Left lung (tissue), 10 donors: ENCODE data around the gene CCDC27. TPM values are rescaled to one million over a fixed set of nuclear protein-coding genes. Genes with fewer than 3 reads are reported as not detected.

ENCODE experiments used
- ATAC-seq: fragments of 200-7000 bp; cut with Tn5 transposase; one replicate; pipeline ENCODE4 v1.9.1; 2020; ENCODE audit warnings: moderate library complexity
- DNase-seq, 4 donors: peaks; one replicate each; pipeline ENCODE4 v3.0.0-alpha.2; 2013 to 2020
- H3K27ac ChIP-seq, 2 donors: fragments of 200-600 bp; sonication (generic) in 1 of 2; one replicate each; pipeline versions ENCODE4 v1.5.0 to v1.8.0; 2020 to 2021
- H3K27me3 ChIP-seq, 2 donors: fragments of 200-600 bp; sonication (generic) in 1 of 2; one replicate each; pipeline versions ENCODE4 v1.5.0 to v1.8.0; 2020 to 2021
- H3K36me3 ChIP-seq, 2 donors: fragments of 200-600 bp; sonication (generic) in 1 of 2; one replicate each; pipeline versions ENCODE4 v1.5.0 to v1.8.0; 2020 to 2021
- H3K4me1 ChIP-seq, 2 donors: fragments of 200-600 bp; one replicate each; pipeline ENCODE4 v1.8.0; 2021
- H3K4me3 ChIP-seq, 2 donors: fragments of 200-600 bp; sonication (generic) in 1 of 2; one replicate each; pipeline versions ENCODE4 v1.5.0 to v1.8.0; 2020 to 2021; ENCODE audit warnings: mild to moderate bottlenecking in 1 of 2
- H3K9me3 ChIP-seq, 2 donors: fragments of 200-600 bp; sonication (generic) in 1 of 2; one replicate each; pipeline versions ENCODE4 v1.5.0 to v1.8.0; 2020 to 2021
- CTCF ChIP-seq, 2 donors: fragments of 200-600 bp; sonication (generic) in 1 of 2; IDR thresholded peaks; one replicate each; pipeline versions ENCODE4 v1.5.0 to v1.8.0; 2021; ENCODE audit warnings: antibody characterized with exemption in 2 of 2
- intact Hi-C, 2 donors: fragments of 100-400 bp; cut with DNase I; formaldehyde crosslinking; loops; one replicate each; pipeline versions ENCODE4 v1.11.2 to v1.14.2; 2022
- polyA plus RNA-seq, 6 donors: library from polyadenylated mRNA; unstranded; fragments of 120-200 nt; gene quantifications; one replicate each; pipeline ENCODE4 v1.2.1, GENCODE V29; 2013; ENCODE audit not compliant: insufficient read length in 6 of 6
- total RNA-seq, 2 donors: library from RNA; stranded (reverse); fragmentation: NEBNext Ultra II Directional; extraction: Animal tissue kit (Norgen Biotek cat#: 25700); gene quantifications; one replicate each; pipeline ENCODE4 v1.2.1, GENCODE V29; 2021
- donor health status: DM: no; HTN: yes; CAD: no.
- donor health status: DM: no; HTN: no; CAD: no.

CCDC27 gene
- total and polyA plus RNA-seq, 8 donors = 0.17 to 0.31 (median 0.25) TPM; not detected in 2

- ATAC-seq = peak; percentile 38
- peaks cover 0 to 55% of the 10 kb centered on the region in 2 donors for H3K27me3 ChIP-seq
- no peaks in the 10 kb centered on the region for H3K9me3 ChIP-seq
- DNase-seq = peak in 1 of 4 donors; percentile 70
- no peaks in the 10 kb centered on the region for H3K4me1 ChIP-seq
- no peak overlapping the region for H3K27ac ChIP-seq
- peak in 1 of 2 donors; percentile 23 for TF ChIP-seq CTCF (IDR thresholded peaks at IDR 0.05)
- H3K4me3 ChIP-seq = no peak overlapping the region
- no peaks in the 10 kb centered on the region for H3K36me3 ChIP-seq
- intact Hi-C loops = no loop called here
Measured at GRCh38 chr1:3727042-3727824, 25.0 kb upstream of the CCDC27 start.

- Histone ChIP-seq H3K9me3 (no peaks in the 10 kb centered on the region), H3K27ac (no peak overlapping the region), H3K36me3 (no peaks in the 10 kb centered on the region), H3K4me1 (no peaks in the 10 kb centered on the region), H3K27me3 (peaks cover 0 to 63% of the 10 kb centered on the region in 2 donors), H3K4me3 (no peak overlapping the region)
- intact Hi-C loops = no loop called here
- DNase-seq = no peak
- TF ChIP-seq CTCF (IDR thresholded peaks at IDR 0.05) = no peak
- ATAC-seq = no peak
Measured at GRCh38 chr1:3727825-3728776, 24.1 kb upstream of the CCDC27 start.

- intact Hi-C loops = no loop called here
- H3K4me1 ChIP-seq = no peaks in the 10 kb centered on the region
- H3K36me3 ChIP-seq = peaks cover 0 to 7% of the 10 kb centered on the region in 2 donors
- H3K27ac ChIP-seq = no peak overlapping the region
- no peak overlapping the region for H3K4me3 ChIP-seq
- DNase-seq (peak in 1 of 4 donors; percentile 74), ATAC-seq (no peak)
- H3K9me3 ChIP-seq = no peaks in the 10 kb centered on the region
- H3K27me3 ChIP-seq = peaks cover 0 to 68% of the 10 kb centered on the region in 2 donors
- TF ChIP-seq CTCF (IDR thresholded peaks at IDR 0.05) = no peak
Measured at GRCh38 chr1:3729594-3730542, 22.4 kb upstream of the CCDC27 start.

GRCh38 chr1:3730543-3731247 lies 21.6 kb upstream of the CCDC27 start:
- peaks cover 0 to 68% of the 10 kb centered on the region in 2 donors for H3K27me3 ChIP-seq
- ATAC-seq (no peak), DNase-seq (peak in 1 of 4 donors; percentile 74)
- no peak for TF ChIP-seq CTCF (IDR thresholded peaks at IDR 0.05)
- H3K9me3 ChIP-seq = no peaks in the 10 kb centered on the region
- no peak overlapping the region for H3K4me3 ChIP-seq
- no peaks in the 10 kb centered on the region for H3K4me1 ChIP-seq
- no peak overlapping the region for H3K27ac ChIP-seq
- intact Hi-C loops = no loop called here
- peaks cover 0 to 15% of the 10 kb centered on the region in 2 donors for H3K36me3 ChIP-seq
